ENCODE results near the gene PDPK1.
"Not testable (repeated sequence)": the region's sequence is repeated elsewhere in the genome, so short reads cannot be mapped to it uniquely, and the experiment has no call there.

The PDPK1 gene

DNA sequence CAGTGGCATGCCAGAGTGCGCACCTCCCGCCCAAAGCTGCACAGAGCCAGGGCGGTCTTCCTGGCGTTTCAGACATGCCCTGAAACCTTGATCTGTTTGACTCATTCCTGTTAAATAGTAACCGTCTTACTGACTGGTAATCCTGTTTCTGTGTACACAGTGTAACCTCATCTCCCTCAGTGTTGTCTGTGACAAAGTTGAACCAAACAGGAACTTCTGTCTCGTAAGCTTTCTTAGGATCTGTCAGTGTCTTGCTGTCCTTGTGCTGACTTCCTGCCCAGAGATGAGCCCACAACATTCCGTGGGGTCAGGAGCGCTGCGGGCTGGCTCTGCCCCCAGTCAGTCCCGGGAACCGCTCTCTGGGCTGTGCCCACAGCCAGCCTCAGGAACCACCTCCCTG is 30.8 kb downstream of the PDPK1 start:
- ATAC-seq (ENCODE audit: low read depth); H3K27me3 Mint-ChIP-seq; H3K9me3 Mint-ChIP-seq; H3K4me3 Mint-ChIP-seq; H3K27ac Mint-ChIP-seq; DNase-seq (ENCODE audit: low spot score in 2 of 2); H3K36me3 Mint-ChIP-seq; H3K4me1 Mint-ChIP-seq: not testable (repeated sequence)

DNA sequence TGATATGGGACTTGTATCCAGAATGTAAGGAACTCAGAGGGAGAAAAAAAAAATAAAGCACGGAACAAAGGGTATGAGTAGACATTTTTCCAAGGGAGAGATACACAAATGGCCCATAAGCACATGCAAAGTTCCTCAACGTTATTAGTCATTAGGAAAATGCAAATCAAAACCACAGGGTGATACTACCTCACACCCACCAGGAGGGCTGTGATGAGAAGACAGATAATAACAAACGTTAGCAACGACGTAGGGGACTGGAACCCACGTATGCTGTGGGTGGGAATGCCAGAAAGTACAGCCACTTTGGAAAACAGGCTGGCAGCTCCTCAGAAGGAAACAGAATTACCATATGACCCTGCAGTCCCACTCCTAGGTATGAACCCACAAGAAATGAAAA is 34.9 kb downstream of the PDPK1 start:
- not testable (repeated sequence) for DNase-seq (ENCODE audit: low spot score in 2 of 2); H3K4me3 Mint-ChIP-seq; H3K9me3 Mint-ChIP-seq; H3K36me3 Mint-ChIP-seq; H3K27ac Mint-ChIP-seq; H3K4me1 Mint-ChIP-seq; H3K27me3 Mint-ChIP-seq
- ATAC-seq (ENCODE audit: low read depth): peak; percentile 85

DNA sequence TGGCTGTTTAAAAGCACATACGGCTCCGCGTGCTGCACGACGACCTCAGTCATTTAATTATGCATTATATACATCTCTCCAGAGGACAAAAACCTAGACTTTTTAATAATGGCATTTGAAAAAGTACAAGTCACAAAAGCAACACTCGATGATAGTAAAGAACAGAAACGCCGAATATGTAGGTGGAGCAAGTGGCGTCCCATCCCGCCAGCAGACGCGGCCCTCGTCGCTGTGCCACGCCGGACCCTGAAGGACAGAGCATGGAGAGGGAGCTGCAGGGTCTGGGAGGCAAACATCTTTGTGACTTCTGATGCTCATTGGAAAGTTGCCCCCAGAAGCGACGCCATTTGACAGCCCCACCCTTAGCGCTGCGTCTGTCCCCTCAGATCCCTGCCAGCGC is 38.0 kb downstream of the PDPK1 start:
- H3K4me1 Mint-ChIP-seq; ATAC-seq (ENCODE audit: low read depth); H3K36me3 Mint-ChIP-seq; H3K27me3 Mint-ChIP-seq; H3K9me3 Mint-ChIP-seq; DNase-seq (ENCODE audit: low spot score in 2 of 2); H3K27ac Mint-ChIP-seq; H3K4me3 Mint-ChIP-seq: not testable (repeated sequence)

DNA sequence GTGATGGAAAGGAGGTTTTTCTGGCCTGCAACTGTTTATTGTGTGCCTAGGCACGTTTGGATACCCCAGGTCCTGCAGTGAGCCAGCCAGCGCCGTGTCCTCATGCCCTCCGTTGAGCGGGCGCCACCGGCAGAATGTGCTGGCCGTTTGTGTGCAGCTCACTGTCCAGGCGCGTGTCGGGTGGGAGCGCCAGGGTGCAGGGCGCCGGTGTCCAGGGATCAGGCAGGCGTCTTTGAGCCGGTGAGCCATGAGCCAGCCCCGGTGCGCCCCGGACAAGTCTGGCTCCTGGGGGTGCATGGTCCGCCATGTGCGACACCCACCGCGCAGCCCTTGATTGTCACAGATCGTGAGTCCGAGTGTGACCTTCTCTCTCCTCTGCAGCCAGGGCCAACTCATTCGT is 39.2 kb downstream of the PDPK1 start:
- not testable (repeated sequence) for H3K4me3 Mint-ChIP-seq; H3K27me3 Mint-ChIP-seq; H3K9me3 Mint-ChIP-seq; H3K27ac Mint-ChIP-seq; H3K4me1 Mint-ChIP-seq; H3K36me3 Mint-ChIP-seq; ATAC-seq (ENCODE audit: low read depth); DNase-seq (ENCODE audit: low spot score in 2 of 2)

DNA sequence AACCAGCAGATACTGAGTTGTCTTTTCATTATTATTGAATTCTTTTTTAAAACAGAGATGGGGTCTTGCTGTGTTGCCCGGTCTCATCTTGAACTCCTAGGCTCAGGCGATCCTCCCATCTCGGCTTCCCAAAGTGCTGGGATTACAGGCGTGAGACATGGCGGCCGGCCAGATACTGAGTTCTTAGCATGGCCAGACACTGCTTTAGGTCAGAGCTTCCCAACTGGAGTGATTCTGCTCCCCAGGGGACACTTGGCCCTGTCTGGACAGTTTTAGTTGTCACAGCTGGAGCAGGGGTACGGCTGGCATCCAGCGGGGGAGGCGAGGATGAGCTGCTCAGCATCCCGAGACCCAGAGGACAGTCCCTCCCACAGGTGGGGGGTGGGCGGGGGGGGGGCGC is 41.1 kb downstream of the PDPK1 start:
- not testable (repeated sequence) for H3K36me3 Mint-ChIP-seq; H3K9me3 Mint-ChIP-seq; H3K27ac Mint-ChIP-seq; ATAC-seq (ENCODE audit: low read depth); DNase-seq (ENCODE audit: low spot score in 2 of 2); H3K4me3 Mint-ChIP-seq; H3K4me1 Mint-ChIP-seq; H3K27me3 Mint-ChIP-seq

DNA sequence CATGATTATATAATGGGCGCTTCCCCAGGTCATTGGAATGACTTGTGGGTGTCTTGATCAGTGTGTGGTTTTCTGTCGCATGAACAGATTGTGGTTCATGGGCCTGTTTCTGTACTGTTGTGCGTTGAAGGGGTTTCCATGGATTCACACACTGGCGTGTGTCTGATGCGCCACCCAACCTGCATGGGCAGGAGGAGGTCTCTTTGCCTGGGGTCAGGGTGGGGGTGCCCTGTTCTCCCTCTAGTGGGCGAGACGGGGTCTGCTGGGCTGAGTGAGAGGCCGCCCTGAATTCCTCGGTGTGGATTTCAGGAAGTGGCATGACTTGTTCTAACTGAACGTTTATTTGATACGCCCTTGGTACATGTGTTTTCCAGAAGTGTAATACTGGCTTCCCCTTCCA is 42.3 kb downstream of the PDPK1 start:
- not testable (repeated sequence) for H3K9me3 Mint-ChIP-seq; H3K27me3 Mint-ChIP-seq; H3K4me1 Mint-ChIP-seq; H3K27ac Mint-ChIP-seq; H3K4me3 Mint-ChIP-seq; DNase-seq (ENCODE audit: low spot score in 2 of 2); H3K36me3 Mint-ChIP-seq
- ATAC-seq (ENCODE audit: low read depth): peak; percentile 70

DNA sequence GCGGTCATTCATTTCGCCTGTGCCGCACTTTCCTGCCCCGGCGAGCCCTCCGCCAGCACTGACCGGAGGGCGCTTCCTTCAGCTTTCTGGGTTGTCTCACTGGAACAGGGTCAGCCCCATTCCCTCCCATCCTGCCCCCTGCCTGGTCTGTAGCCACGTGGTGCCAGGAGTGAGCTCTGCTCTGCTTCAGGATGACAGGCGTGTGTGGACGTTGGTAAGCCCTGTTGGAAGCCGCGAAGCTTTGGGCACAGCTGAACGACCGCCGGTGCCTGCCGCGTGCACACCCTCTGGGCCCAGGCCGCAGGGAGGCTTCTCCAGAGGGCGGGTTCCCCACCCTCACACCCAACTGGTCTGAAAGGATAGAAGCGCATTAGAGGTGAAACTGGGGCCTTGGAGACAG is 43.0 kb downstream of the PDPK1 start:
- H3K36me3 Mint-ChIP-seq; ATAC-seq (ENCODE audit: low read depth): not testable (repeated sequence)

DNA sequence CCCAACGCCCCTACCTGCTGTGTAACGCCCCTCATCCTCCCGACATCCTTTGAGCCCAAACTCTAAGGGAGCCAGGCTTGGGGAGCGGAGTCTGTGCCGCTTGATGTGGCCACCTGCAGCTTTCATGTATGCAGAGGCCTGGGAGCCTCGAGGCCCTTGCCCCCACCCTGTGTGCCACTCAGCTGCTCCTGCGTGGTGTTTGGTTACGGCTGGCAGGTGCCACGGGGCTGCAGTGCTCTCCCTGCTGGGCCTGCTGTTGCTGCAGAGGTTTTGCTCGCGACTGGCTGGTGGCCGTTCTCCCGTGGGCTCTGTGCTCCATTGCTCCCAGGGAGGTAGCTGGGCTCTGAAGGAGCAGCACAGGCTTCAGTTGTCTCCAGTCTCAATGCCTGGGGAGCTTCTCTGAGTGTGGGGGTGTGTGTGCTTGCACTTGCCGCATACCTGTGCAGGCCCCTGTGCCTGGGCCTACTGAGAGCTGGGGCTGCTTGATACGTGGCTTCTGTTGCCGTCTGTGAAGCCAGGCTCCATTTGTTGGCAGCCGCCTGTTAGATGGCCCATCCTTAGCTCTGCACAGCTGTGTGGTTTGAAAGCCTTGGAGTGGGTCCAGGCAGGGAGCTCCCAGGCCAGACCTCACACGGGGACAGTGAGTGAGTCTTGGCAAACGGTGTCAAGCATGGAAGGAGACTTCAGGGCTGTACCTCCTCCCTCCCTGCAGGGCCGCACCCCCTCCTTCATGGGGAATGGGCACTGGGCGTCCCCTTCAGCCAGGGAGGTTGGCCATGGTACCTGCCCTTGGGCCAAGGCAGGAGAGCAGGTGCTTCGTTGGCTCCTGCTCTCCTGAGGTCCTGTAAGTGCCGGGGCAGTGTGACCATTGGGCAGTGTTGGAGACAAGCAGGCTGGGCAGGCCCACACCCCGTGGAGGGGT is 47.2 kb downstream of the PDPK1 start:
- ATAC-seq (ENCODE audit: low read depth) (no peak), DNase-seq (ENCODE audit: low spot score in 2 of 2) (no peak)
- Mint-ChIP-seq H3K4me3 (no peak overlapping the region), H3K4me1 (peaks cover 2% of the 10 kb centered on the region), H3K27me3 (no peaks in the 10 kb centered on the region), H3K27ac (no peak overlapping the region), H3K9me3 (no peaks in the 10 kb centered on the region), H3K36me3 (peaks cover 11% of the 10 kb centered on the region)

More for the DNA sequence above, 43.0 kb downstream of the PDPK1 start:
- not testable (repeated sequence) for H3K9me3 Mint-ChIP-seq; H3K27me3 Mint-ChIP-seq; DNase-seq (ENCODE audit: low spot score in 2 of 2); H3K4me1 Mint-ChIP-seq; H3K27ac Mint-ChIP-seq; H3K4me3 Mint-ChIP-seq

DNA sequence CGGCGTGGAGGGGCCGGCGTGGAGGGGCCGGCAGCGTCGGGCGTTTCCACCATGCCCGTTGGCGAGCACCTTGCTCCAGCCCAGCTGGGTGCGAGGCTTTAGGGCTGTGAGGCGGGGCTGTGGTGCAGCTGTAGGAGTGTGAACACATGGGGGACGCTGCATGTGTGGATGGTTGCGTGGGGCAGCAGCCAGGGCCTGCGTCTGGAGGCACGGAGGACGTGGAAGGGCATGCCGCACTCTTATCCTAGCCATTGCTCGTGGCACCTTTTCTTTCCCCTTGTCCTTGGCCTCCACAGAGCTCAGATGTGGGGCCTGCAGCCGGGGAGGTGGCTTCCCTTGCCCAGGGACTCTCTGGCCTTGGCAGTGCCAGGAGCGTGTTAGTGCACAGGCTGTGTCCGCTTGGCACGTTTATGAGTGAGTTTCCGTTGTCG is 47.8 kb downstream of the PDPK1 start:
- Mint-ChIP-seq H3K27me3 (no peaks in the 10 kb centered on the region), H3K27ac (no peak overlapping the region), H3K4me3 (no peak overlapping the region), H3K4me1 (peaks cover 2% of the 10 kb centered on the region), H3K36me3 (peaks cover 11% of the 10 kb centered on the region), H3K9me3 (no peaks in the 10 kb centered on the region)
- DNase-seq (ENCODE audit: low spot score in 2 of 2): no peak
- no peak for ATAC-seq (ENCODE audit: low read depth)

DNA sequence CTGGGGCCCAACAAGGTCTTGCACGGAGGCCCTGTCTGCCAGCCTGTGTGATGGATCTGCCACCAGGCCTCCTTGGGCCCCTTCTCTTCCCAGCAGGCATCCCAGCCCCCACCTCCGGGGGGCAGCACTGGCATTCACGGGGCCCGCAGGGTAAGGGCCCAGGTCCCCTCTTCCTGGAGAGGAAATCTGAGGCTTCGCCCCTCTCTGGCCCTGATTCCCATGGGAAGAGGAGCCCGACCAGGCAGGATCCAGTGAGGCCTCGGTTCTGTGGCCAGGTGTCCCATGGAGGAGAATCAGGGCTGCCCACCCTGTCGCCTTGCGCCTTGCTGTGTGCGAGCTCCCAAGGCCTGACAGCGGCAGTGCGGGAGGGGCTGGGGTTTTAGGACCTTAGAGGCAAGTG is 48.4 kb downstream of the PDPK1 start:
- ATAC-seq (ENCODE audit: low read depth) (no peak), DNase-seq (ENCODE audit: low spot score in 2 of 2) (no peak)
- H3K27me3 Mint-ChIP-seq: no peaks in the 10 kb centered on the region
- no peaks in the 10 kb centered on the region for H3K9me3 Mint-ChIP-seq
- no peak overlapping the region for H3K27ac Mint-ChIP-seq
- no peak overlapping the region for H3K4me3 Mint-ChIP-seq
- H3K36me3 Mint-ChIP-seq: peaks cover 11% of the 10 kb centered on the region
- H3K4me1 Mint-ChIP-seq: peaks cover 2% of the 10 kb centered on the region

DNA sequence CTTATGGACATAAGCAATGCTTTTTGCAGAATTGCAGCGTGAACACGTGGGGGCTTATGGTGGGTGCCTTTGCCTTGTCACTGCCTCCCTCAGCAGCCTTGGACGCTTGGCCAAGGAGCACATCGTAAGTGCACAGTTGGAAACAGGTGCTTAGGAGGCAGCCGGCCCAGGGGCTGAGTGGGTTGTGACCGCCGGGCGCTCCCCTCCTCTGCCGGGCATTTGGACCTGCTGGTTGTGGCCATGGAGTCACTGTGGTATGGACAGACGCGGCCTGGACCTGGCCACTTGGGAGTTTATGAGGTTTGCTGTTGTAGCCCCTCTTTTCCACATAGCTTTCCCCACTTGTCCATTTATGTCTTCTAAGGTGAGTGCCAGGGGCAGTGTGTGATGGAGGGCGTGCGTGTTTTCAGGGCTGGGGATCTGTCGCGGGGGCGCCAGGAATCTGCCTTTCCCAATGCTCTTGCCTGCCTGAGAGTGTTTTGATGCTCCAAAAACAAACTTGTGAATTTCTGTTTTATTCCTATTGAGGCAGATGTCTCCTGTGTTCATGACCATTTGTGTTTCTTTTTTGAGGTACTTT is 49.2 kb downstream of the PDPK1 start:
- ATAC-seq (ENCODE audit: low read depth) (no peak), DNase-seq (ENCODE audit: low spot score in 2 of 2) (no peak)
- no peaks in the 10 kb centered on the region for H3K27me3 Mint-ChIP-seq
- no peaks in the 10 kb centered on the region for H3K9me3 Mint-ChIP-seq
- H3K4me1 Mint-ChIP-seq: peaks cover 2% of the 10 kb centered on the region
- H3K36me3 Mint-ChIP-seq: peaks cover 12% of the 10 kb centered on the region
- no peak overlapping the region for H3K4me3 Mint-ChIP-seq
- H3K27ac Mint-ChIP-seq: no peak overlapping the region

DNA sequence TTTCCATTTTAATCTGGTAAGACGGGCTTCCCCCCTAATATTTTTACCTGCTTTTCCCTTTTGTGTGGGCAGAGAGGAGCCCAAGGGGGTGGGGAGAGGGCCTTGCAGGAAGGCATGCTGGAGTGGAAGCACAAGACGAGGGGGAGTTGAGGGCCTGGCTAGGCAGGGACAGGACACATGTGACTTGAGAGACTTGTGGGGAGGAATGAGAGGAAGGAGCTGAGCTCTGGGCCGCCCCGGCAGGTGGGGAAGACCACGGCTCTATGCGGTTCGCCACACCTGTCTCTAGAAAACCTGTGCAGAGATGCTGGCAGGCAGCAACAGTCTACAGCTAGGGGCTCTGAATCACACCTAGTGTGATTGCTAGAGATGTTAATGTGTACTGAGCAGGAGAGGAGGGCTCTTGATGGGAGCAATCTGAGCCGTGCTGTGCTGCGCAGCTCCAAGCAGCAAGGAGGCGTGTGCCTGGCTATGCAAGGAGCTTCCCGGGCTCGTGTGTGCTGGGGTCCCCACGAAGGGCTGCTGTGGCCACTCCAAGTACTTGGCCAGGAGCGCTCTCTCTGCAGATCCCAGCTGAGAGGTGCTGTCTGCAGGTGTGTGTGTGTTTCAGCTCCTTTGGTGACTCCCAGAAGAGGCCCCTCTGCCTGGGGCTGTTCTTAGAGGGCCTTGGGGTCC is 50.2 kb downstream of the PDPK1 start:
- Mint-ChIP-seq H3K27me3 (no peaks in the 10 kb centered on the region), H3K4me3 (no peak overlapping the region), H3K27ac (no peak overlapping the region), H3K9me3 (no peaks in the 10 kb centered on the region), H3K4me1 (peaks cover 2% of the 10 kb centered on the region), H3K36me3 (peaks cover 13% of the 10 kb centered on the region)
- no peak for DNase-seq (ENCODE audit: low spot score in 2 of 2)
- no peak for ATAC-seq (ENCODE audit: low read depth)

DNA sequence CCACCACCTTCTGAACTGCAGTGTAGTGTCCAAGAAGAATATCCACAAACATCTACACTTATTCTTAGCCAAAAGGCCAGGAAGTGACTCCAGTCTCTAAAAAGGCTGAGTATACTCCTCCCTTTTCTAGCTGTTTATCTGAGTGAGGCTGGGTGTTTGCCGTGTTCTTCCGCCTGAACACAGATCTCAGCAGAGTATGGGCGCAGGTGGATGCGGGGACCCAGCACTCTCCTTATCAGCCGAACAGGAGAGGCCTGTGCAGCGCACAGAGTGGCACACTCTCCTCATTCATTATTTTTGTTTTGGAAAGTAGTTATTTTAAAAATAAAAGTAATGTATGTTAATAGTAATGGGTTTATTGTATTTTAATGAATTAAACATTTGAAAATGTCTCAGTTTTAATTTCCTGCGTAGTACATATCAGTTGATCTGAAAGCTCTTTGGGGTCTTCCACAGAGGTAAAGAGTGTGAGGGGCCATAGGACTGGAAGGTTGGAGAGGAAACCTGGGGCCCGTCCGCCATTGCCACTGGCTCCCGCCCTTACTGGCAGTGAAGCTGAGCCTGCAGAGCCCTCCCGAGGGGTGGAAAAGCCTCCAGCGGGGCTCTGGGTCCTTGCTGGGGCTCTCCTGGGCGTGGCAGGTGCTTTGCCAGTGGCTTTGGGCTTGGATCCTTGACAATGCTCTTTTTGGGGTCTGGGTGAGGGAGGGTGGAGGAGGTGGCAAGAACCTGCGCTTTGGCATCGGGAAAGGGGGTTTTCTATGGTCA is 53.8 kb downstream of the PDPK1 start:
- DNase-seq (ENCODE audit: low spot score in 2 of 2) (no peak), ATAC-seq (ENCODE audit: low read depth) (no peak)
- Mint-ChIP-seq H3K36me3 (peaks cover 16% of the 10 kb centered on the region), H3K27me3 (no peaks in the 10 kb centered on the region), H3K9me3 (no peaks in the 10 kb centered on the region), H3K4me1 (peaks cover 3% of the 10 kb centered on the region), H3K4me3 (no peak overlapping the region), H3K27ac (no peak overlapping the region)

DNA sequence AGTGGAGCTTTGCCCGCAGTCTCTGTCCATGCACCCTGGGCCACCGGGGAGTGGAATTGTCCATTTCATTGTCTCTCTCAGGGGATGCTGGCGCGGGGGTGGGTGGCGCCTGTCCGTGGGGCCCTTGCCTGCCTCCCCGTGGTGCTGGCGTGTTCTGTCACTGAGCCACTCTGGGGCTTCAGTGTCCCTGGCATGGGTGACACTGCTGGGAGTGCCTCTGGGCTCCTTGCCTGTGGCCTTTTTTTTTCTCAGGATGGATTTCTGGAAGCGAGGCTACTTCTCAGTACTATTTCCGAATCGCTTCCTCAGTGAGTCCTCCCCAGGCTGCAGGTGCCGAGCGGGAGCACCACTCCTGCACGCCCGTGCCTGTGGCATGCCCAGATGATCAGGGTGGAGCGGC is 55.0 kb downstream of the PDPK1 start:
- Mint-ChIP-seq H3K27me3 (no peaks in the 10 kb centered on the region), H3K4me1 (peaks cover 2% of the 10 kb centered on the region), H3K4me3 (no peak overlapping the region), H3K36me3 (peaks cover 14% of the 10 kb centered on the region), H3K9me3 (no peaks in the 10 kb centered on the region), H3K27ac (no peak overlapping the region)
- DNase-seq (ENCODE audit: low spot score in 2 of 2): no peak
- no peak for ATAC-seq (ENCODE audit: low read depth)

All from memory B cell (primary cell).